Superior temporal gyrus (tissue), 1 donor: ENCODE data around the gene GOLGA2.

Experiments
- DNase-seq: peaks from one replicate; pipeline ENCODE4 v3.0.0-alpha.2; 2016; ENCODE audit errors: extremely low spot score

Gene GOLGA2

DNA sequence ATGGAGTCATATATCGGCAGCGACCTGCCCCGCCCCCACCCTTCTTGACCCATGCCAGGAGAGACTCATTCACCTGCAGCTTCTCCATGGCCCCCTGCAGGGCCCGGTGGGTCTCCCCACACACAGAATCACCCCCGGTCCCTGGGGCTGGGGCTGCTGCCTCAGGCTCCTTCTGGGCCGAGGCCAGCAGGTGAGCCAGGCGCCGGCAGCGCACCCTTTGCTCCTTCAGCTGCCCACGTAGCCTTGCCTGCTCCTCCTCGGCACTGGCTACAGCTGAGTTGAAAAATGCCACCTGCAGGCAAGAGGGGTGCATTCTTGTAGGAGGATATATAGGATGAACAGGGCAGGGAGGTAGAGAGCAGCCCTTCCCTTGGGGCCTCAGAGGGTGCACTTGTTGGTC is 17.9 kb downstream of the GOLGA2 start:
- DNase-seq = no peak

DNA sequence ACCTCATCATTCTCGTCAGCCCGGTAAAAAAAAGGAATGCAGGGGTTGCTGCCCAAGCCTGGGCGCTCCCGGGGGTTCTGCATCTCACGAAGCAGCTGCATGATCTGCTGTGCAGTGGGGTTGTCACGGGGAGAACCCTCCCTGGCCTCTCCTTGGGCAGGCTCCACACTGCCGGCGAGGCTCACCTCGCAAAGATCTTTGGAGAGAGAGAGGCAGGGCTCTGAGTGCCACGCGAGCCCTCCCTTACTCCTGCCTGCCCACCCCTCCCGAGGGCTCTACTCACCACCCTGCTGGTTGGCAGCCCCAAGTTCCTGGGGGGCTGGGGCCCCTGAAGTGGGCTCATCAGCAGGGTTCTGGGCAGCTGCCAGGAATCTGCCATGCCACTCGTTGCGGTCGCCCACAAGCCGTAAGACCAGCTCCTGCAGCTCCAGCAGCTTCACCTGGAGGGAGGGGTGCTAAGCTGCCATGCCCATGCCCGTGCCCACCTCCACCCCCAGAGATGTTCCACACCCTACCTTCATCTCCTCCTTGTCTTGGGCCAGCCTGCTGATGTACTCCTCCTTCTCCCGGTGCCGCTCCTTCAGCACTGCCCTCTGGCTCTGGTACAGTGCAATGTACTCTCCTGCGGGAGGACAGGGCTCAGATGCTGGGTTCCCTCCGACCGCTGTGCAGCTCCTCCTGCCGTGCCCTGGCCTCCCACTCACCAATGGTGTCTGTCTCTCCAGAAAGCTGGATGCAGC is 18.6 kb downstream of the GOLGA2 start:
- DNase-seq = no peak

DNA sequence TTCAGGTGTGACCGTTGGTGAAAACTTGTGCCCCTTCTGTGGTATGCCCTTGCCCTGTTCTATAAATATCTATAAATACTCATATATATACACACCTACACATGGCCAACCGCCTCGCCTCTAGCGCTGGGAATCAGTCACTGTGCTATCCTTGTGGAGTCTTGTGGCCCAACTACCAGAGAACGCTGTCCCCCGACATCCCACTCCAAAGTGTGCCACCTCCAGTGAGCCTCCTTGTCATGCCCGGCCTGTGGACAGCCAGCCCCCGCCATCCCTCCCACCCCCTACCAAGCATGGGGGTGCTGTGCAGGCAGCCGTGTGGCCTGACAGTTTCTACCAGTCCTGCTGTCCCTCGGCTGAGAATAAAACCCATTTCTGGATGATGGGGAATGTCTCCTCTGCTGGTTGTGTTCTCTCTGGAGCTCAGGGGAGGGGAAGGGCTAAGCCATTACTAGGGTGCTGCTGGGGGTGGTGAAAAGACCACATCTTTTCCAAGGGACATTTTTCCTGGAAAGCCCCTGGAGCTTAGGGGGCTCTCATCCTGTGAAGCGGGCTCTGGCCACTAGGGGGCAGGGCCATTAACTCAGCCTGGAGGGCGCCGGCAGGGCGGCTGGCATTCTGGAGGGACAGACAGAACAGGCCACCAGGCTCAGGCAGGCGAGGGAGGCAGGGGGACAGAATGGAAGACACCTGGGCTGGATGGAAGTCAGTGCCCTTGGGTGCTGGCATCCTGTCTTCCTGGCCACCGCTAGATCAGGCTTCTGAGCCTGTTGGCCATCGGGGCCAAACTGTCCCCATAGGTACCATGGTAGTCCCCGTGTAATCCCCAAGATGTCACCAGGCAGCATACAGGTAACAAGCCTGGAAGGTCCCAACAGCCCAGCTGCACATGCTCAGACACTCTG is 20.7 kb downstream of the GOLGA2 start:
- DNase-seq = peak; percentile 79

DNA sequence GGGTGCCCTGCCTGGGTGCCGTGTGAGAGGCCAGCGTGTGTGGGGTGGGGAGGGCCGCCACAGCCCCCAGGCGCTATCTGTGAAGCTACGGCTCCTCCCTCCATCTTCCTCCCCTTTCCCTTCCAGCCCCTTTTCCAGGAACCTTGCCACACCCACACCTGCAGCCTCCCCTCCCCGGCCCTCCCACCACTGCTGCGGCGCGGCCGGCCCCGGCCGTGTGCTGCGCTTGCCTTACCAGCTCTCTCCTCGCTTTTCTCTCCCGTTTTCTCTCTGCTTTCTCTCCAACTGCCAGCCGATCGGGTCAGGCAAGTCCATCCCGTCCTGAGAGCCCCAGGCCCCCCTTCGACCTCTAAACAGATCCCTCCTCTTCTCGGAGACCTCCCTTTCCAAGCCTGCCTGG is 21.4 kb downstream of the GOLGA2 start:
- no peak for DNase-seq

DNA sequence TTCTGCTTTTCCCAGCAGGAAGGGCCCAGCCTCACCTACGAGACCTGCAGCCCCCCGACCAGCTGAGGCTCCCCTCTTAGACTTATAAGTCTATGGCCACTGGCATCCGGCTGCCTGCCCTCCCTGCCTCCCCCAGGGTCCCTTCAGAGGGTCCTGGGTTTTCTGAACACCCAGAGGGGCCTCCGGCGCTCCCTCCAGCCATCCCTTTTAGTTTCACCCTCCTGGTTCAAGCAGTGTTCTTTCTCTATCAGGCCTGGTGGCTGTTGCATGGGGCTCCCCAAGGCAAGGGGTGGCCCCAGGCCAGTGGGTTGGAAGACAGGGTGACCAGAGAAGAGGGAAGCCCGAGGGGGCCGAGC is 21.8 kb downstream of the GOLGA2 start:
- DNase-seq = no peak

DNA sequence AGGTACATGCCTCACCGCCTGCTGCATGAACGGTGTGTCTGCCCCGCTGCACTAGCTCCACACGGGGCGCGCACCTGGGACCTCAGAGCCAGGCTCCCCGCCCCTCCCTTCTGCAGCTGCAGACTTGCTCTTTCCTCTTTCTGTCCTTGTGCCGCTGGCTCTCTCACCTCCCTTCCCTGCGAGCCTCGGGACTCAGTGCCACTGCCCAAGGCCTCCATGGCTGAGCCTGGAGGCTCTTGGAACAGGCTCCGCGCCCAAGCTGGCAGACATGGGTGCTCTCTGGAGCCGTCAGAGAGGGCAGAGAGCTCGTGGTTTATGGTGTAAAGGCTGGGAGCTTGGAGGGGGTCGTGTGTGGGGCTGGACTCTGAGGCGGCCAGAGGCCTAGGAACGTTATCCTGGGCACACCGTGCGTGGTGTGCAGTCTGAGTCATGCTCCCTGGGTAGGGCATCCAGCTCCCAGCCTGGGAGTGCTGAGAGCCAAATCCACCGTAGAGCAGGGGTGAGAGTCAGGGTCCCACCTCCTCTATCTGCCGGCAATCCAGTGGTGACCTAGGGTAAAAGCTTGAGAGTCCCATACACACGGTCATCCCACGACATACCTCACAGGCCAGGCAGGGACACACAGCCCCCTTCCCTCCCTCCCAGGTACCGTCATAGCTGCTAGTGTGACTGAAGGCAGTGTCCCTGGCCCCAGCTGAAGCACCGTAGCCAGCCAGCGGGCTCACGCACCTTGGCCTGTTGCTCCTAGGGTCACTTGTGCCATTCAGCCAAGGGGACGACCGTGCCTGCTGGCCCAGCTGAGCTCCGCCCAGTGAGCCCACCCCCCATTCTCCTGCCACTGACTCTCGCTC is 22.4 kb downstream of the GOLGA2 start:
- DNase-seq = no peak

DNA sequence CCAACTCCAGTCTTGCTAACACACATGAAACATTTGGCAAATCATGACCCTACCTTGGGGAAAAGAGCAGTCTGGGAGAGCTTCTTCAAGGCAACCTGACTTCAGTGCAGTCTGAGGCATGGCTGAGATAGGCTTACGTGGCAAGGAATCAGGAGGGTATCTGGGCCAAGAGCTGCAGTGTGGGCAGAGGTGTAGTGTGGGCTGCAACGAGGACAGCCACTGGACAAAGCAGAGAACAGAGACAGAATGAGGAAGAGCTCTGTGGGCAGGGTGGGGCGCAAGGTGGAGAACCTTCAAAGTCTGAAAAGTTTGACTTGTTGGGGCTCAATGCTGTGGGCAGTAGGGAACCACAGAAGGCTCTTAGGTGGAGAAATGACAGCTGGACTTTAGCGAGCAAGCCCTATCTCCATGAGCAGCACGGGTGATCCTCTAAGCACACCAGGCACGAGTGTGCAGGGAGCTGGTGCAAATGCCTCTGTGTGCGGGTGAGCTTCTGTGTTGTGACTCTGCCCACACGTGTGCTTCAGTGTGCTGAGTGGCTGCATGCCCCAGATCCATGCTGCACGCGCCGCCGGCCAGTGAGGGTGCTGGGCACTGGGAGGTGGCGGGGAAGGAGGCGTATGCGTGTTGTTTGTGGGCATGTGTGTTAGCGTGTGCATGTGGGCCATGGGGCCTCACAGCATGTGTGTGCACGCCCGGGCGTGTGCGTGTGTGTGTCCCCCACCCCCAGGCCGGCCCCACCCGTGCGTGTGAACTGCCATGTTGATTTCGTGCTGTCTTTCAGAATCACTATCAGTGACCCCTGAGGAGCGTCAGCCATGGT is 23.3 kb downstream of the GOLGA2 start:
- DNase-seq = no peak

DNA sequence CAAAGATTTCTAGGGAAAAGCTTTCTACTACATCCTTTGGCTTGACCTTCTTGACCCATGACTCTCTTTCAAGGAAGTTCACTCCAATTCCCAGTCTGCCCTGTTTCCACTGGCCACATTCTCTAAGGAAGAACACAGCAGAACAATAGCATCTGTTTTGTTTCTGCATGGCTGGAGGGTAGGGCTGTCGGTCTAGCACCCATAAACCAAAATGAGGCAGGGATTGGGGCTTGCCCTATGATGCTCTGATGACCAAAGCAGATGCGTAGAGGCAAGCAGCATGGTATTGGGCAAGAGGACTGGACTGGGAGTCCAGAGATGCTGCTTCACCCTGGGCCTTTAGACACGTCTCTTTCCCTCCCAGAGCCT is 24.1 kb downstream of the GOLGA2 start:
- DNase-seq = no peak

DNA sequence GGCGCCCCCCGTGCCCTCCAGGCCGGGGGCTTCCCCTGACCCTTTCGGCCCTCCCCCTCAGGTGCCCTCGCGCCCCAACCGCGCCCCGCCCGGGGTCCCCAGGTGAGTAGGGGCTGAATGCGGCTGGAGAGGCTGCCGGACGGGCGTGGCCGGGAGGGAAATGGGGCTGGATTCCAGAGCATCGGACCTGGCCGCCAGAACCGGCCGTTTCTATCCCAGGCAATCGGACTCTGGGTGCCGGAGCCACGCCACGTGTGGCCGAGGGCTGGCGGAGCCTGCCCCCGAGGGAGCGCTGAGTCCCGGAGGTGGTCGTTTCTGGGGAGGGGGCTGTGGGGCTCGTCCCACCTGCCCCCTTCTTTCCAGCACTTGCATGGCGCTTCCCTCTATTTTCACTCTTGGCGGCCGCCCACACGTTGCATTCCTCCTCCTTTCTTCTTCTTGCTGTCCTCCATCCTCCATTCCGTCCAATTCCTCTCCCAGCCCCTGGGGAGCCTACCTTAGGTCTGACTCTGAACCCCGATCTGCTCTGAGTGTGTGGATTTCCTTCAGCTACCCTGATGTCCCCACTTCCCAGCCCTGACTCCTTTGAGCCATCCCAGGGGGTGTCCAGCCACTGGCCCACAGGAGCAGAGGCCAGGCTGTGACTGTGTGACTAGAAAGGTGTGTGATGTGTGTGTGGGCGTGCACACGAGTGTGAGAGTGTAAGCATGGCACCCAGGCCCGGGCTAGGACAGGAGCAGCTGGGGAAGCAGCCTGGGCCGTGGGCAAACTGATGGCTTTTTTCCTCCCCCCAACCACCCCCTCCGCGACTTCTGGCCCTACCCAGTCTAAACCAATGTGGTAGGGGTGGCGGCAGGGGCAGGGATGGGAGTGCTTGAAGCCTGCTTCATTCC is 24.7 kb downstream of the GOLGA2 start:
- DNase-seq = no peak

DNA sequence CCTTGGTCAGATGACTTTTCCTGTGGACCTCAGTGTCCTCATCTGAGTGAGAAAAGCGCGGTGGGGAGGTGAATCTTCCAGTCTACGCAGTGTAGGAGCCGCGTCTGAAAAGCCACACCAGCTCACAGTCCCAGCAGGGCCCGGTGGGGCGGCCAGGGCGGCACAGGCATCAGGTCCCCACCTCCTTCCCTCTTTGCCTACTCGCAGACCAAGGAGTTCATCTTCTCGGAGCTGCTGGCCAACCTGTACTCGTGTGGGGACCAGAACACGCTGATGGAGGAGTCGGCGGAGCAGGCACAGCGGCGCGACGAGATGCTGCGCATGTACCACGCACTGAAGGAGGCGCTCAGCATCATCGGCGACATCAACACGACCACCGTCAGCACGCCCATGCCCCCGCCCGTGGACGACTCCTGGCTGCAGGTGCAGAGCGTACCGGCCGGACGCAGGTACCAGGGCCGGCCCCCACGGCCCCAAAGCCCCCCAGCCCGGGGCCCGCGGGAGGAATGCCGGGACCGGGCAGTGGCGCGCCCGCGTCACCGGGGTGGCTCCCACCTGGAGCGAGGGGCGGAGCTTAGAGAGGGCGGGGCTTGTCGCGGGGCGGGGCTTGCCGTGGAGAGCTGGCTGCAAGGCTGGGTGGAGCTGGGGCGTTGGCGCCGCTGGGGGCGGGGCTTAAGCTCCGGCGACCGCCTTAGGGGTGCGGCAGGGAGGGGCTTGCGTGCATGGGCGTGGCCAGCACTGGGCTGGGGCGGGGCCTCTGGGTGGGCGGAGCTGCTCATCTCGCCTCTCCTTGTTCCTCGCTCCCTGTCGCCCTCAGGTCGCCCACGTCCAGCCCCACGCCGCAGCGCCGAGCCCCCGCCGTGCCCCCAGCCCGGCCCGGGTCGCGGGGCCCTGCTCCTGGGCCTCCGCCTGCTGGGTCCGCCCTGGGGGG is 25.6 kb downstream of the GOLGA2 start:
- no peak for DNase-seq

DNA sequence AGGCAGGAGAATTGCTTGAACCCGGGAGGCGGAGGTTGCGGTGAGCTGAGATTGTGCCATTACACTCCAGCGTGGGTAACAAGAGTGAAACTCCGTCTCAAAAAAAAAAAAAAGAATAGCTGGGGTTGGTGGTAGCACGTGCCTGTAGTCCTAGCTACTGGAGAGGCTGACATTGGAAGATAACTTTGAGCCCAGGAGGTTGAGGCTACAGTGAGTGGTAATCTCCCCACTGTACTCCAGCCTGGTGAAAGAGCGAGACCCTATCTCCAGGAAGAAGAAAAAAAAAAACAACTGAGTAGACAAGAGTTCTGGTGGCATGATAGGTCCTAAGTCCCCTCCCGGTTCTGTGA is 26.3 kb downstream of the GOLGA2 start:
- DNase-seq = no peak

DNA sequence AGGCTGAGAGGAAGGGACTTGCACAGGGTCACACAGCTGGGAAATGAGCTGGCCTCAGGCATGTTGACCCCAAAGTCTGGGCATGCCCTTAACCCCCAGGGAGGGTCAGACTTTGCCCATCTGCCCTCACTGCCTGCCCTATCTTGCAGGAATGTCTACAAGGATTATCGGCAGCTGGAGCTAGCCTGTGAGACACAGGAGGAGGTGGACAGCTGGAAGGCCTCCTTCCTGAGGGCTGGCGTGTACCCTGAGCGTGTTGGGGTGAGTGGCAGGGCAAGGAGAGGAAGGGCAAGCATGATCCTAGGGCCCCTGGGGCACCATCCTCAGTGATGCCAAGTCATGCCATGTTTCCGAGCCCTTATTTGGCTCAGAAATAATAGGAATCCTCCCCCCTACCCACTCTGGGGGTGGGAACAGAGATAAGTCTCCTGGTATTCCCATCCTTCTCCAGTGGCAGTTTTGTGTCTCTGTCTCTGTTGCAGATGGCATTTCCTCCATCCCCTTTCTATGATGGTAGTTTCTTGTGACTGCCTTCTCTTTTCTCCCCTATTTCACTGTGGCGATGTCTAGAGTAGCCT is 28.5 kb downstream of the GOLGA2 start:
- DNase-seq = no peak

DNA sequence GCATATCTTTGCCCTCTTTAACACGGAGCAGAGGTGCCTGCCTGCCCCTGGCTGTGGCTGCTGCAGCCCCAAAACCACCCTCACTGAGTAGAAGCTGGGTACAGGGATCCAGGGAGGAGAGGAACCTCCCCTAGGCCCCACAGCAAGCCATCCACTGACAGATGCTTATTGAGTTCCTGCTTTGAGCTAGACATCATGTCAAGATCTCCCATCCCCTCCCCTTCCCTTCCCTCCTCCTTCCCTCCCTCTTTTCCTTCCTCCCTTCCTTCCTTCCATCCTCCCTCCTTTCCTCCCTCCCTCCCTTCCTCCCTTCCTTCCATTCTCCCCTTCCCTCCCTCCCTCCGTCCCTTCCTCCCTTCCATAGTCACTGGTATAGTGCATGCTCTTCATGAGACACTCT is 29.3 kb downstream of the GOLGA2 start:
- no peak for DNase-seq

DNA sequence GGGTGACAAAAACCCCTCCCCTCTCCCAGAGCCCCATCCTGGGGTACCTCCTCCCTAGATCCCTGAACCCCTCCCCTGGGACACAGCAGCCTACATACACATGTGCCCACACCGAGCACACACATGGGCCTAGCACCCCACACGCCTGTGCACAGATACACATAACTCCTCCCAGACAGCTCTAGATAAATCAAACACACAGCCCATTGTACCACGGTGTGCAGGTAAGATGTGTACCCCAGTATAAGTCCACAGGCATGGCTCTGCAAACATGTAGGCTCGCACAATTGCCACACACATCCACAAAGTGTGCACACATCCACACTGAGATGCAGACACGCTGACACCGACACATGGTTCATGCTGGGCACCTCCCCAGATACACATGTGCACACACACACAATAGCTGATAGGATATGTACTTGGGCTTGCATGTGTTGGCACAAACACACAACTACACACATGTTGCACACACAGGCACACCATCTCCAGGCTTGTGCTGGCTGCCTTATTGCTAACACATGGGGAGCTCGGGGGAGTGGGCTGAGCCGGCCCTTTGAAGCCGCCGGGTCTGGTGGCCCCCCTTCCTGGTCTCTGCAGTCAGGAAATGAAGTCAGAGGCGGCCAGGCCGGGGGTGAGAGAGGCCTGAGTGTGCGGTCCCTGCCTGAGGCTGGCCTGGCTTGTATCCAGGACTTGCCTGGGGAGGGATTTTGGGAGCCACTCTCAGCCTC is 30.2 kb downstream of the GOLGA2 start:
- DNase-seq = no peak

DNA sequence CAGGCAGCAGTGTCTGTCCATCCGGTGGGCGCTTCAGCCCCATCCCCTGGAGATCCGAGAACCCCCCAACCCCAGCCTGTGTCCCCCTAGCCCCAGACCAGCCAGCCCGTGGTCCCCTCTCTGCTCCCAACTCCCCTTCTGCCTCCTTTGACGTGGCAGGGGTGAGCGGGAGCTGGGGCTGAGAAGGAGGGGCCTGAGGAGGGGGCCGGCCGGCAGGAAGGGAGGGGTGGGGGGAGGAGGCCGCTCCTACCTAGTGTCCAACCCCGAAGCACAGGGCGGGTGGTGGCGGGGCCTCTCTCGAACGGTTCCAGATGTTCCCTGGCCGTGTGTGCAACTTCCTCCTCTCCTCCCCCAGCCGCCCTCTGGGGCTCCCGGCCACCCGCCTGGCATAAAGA is 31.0 kb downstream of the GOLGA2 start:
- DNase-seq = no peak

DNA sequence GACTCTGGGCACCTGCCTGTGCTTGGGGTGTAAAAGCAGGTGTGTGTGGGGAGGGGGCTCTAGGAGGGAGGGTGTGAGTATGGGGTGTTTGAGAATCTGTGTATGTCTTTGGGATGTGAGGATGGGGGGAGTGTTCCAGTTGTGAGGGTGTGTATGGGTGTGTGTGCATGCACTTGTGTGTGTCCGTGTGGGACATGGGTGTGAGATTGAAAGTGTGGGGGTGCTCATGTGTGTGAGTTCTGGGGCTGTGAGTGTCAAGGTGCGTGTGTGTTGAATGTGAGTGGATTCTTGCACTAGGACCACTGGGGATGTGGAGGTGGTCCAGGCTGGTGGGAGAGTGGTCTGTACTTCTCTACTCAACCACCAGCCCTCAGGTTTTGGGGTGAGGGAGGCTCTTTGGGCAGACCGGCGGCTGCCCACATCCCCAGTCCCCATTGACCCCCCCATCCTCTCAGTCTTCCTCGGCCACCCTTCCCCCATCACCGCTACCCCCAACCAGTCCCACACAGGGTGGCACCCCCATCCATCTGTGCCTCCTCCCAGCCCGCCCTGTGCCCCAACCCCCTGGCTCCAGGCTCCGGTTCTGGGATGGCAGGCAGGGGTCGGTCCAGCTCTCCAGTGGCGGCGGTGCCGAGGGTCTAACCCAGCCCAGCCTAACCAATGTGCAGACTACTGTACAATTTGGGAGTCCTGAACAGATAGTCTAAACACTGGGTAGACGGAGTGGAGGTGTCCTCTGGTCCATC is 31.5 kb downstream of the GOLGA2 start:
- no peak for DNase-seq

DNA sequence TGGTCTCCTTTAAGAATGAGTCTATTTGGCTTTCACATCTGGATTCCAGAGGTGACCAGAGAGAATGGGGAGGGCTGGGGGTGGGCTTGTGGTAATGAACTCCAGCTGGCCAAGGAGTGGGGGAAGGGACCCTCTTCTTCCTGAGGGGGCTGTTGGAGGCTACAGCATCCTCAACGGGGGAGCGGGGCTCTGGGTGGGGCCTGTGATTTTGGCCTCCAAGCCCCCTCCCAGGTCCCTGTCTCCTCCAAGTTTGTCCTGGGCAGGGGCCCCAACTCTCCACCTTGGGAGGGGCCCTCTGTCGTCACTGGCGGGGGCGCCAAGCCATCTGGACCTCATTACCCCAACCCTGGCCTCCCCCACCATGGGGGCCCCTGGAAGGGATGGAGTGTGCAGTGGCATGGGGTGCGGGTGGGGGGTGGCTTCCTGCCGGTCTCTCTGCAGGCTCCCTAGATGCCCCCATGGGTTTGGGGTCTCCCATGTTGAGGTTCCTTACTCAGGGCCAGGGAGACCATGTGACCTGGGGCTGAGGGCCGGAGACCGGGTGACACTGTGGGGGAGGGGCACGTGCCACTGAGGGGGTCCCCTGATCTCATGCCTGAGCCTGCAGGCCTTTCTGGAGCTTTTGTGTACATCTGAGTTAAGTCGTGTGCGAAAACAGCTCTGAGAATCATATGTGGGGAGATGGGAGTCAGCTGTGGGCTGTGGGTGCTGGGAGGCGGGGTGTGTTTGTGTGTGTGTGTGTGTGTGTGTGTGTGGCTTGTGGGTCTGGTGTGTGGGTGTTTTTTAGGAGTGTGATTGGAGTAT is 32.4 kb downstream of the GOLGA2 start:
- no peak for DNase-seq
